Calu3 (cell line): Measurements from ENCODE around the gene VPS37D. TPM values are rescaled to one million over a fixed set of nuclear protein-coding genes. Genes with fewer than 3 reads are reported as not detected.
"Not testable (repeated sequence)": the region's sequence is repeated elsewhere in the genome, so short reads cannot be mapped to it uniquely, and the experiment has no call there.

Experiments
- Bru-seq: library from RNA; stranded (reverse); fragments of 400-500 nt; gene quantifications from one replicate; lab custom pipeline; 2021; lab: Mats Ljungman, UMichigan
- BruChase-seq, 2 experiments: library from RNA; stranded (reverse); fragments of 400-500 nt; gene quantifications; one replicate each; lab custom pipeline; 2021; lab: Mats Ljungman, UMichigan
- BruUV-seq: library from RNA; stranded (reverse); fragments of 400-500 nt; replicated peaks from 2 replicates; lab custom pipeline; 2021; lab: Mats Ljungman, UMichigan
- CTCF ChIA-PET: fragments of 300-600 bp; sonication (Branson Sonifier 250); formaldehyde crosslinking; loops from one replicate; lab custom pipeline; 2022; ENCODE audit warnings: antibody characterized with exemption; lab: Charles Lee
- DNase-seq: peaks from one replicate; pipeline ENCODE4 v3.0.0; 2022
- H3K27ac Mint-ChIP-seq: one replicate; pipeline ENCODE4 v1.8.0; 2022; ENCODE audit warnings: mixed read lengths; ENCODE audit not compliant: unreplicated experiment
- H3K27me3 Mint-ChIP-seq: one replicate; pipeline ENCODE4 v1.8.0; 2022; ENCODE audit warnings: mixed read lengths; ENCODE audit not compliant: unreplicated experiment
- H3K36me3 Mint-ChIP-seq: one replicate; pipeline ENCODE4 v1.8.0; 2022; ENCODE audit warnings: mild to moderate bottlenecking, moderate library complexity, mixed read lengths; ENCODE audit not compliant: insufficient read depth, unreplicated experiment
- H3K4me1 Mint-ChIP-seq: one replicate; pipeline ENCODE4 v1.8.0; 2022; ENCODE audit warnings: mild to moderate bottlenecking, low read depth, mixed read lengths; ENCODE audit not compliant: unreplicated experiment
- H3K4me3 Mint-ChIP-seq: one replicate; pipeline ENCODE4 v1.8.0; 2022; ENCODE audit warnings: mild to moderate bottlenecking, low read depth, moderate library complexity, mixed read lengths; ENCODE audit not compliant: unreplicated experiment
- H3K9me3 Mint-ChIP-seq: one replicate; pipeline ENCODE4 v1.8.0; 2022; ENCODE audit warnings: low read depth, mixed read lengths; ENCODE audit not compliant: unreplicated experiment
- CTCF ChIP-seq: fragments of 200-600 bp; IDR thresholded peaks from one replicate; pipeline ENCODE4 v1.8.0; 2022; ENCODE audit warnings: antibody characterized with exemption; ENCODE audit not compliant: unreplicated experiment
- intact Hi-C: fragments of 100-400 bp; cut with micrococcal nuclease; formaldehyde crosslinking; loops from one replicate; pipeline ENCODE4 v1.10.0; 2022; ENCODE audit not compliant: unreplicated experiment
- long read RNA-seq: library from polyadenylated mRNA; stranded (forward); transcript quantifications from one replicate; pipeline ENCODE4 v2.0.0, GENCODE V29; 2022
- total RNA-seq: library from RNA; stranded (reverse); gene quantifications from 2 replicates; pipeline ENCODE4 v1.2.3, GENCODE V29; 2022

The VPS37D gene, protein sequence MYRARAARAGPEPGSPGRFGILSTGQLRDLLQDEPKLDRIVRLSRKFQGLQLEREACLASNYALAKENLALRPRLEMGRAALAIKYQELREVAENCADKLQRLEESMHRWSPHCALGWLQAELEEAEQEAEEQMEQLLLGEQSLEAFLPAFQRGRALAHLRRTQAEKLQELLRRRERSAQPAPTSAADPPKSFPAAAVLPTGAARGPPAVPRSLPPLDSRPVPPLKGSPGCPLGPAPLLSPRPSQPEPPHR
- total RNA-seq (0.94 and 1.3 TPM in 2 replicates), Bru-seq, nascent RNA (not detected), BruChase-seq, experiment 1, labeled RNA remaining after a 6-hour chase (percentile 16 among the genes with signal in this experiment), BruChase-seq, experiment 2, labeled RNA remaining after a 2-hour chase (percentile 24 among the genes with signal in this experiment)
- long read RNA-seq, partial matches to known transcripts = 0 of 1 reads
- long read RNA-seq, other reads (novel, unspliced or antisense) = 0 of 1 reads

GRCh38 chr7:73667344-73668102 is at the start of gene VPS37D:
VPS37D (plus strand) TSS chr7:73667831; CDS start chr7:73667959, 128 bp downstream.
- BruUV-seq = no TSS peak
- peaks cover 3% of the 10 kb centered on the region for H3K9me3 Mint-ChIP-seq
- peaks cover 22% of the 10 kb centered on the region for H3K4me1 Mint-ChIP-seq
- no peaks in the 10 kb centered on the region for H3K27me3 Mint-ChIP-seq
- peak; percentile 67 for TF ChIP-seq CTCF
- H3K36me3 Mint-ChIP-seq = peaks cover 26% of the 10 kb centered on the region
- peak within 1 kb of the TSS; percentile 67 for H3K4me3 Mint-ChIP-seq
- peak; percentile 92 for DNase-seq
- H3K27ac Mint-ChIP-seq = no peak within 1 kb of the TSS
- CTCF ChIA-PET = interaction anchor here (0.6 to 1.3 kb wide), 2 partner anchors 61 to 221 kb away, joined by 3 read pairs; no protein-coding TSS in a partner anchor
- intact Hi-C loops = no loop called here

DNA sequence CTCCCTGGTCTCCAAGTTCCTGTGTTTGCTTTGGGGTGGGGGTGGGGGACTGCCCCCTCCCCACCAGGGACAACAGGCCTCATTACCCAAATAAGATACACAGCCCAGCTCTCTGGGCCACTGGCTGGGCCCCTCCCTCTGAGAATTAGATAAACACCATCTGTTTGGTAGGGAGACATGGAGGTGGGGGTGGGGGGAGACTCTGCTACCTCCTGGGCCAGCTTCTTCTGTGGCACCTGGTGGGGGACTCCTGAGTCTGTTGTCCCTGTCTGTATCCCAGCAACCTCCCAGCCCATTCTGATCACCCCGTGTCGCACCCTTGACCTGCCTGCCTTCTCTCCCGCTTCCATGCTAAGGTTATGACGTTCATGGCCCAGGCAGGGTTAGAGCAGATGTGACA is 49.1 kb upstream of the VPS37D start:
- intact Hi-C loops = no loop called here

GRCh38 chr7:73619394-73619793 is 48.2 kb upstream of the VPS37D start:
- CTCF ChIA-PET, H3K4me3 Mint-ChIP-seq, BruUV-seq, H3K9me3 Mint-ChIP-seq, H3K4me1 Mint-ChIP-seq, intact Hi-C loops, DNase-seq, H3K27ac Mint-ChIP-seq: not testable (repeated sequence)
- peaks cover 19% of the 10 kb centered on the region for H3K27me3 Mint-ChIP-seq
- peaks cover 15% of the 10 kb centered on the region for H3K36me3 Mint-ChIP-seq

More for the DNA sequence above, 49.1 kb upstream of the VPS37D start:
- DNase-seq = no peak
- CTCF ChIA-PET = no interaction called here
- H3K4me1 Mint-ChIP-seq = no peaks in the 10 kb centered on the region
- no peak for TF ChIP-seq CTCF
- peaks cover 6% of the 10 kb centered on the region for H3K36me3 Mint-ChIP-seq
- H3K27ac Mint-ChIP-seq = no peak overlapping the region
- peaks cover 12% of the 10 kb centered on the region for H3K27me3 Mint-ChIP-seq
- no peaks in the 10 kb centered on the region for H3K9me3 Mint-ChIP-seq
- H3K4me3 Mint-ChIP-seq = no peak overlapping the region
- BruUV-seq = no TSS peak

GRCh38 chr7:73621168-73622063 is 46.2 kb upstream of the VPS37D start:
- no peak for DNase-seq
- peaks cover 19% of the 10 kb centered on the region for H3K27me3 Mint-ChIP-seq
- CTCF ChIA-PET = interaction anchor here (0.6 to 1.1 kb wide), 3 partner anchors 23 to 52 kb away, joined by 4 to 9 read pairs (median 5); no protein-coding TSS in a partner anchor
- H3K9me3 Mint-ChIP-seq = no peaks in the 10 kb centered on the region
- H3K4me1 Mint-ChIP-seq = no peaks in the 10 kb centered on the region
- no peak overlapping the region for H3K27ac Mint-ChIP-seq
- H3K4me3 Mint-ChIP-seq = no peak overlapping the region
- peaks cover 15% of the 10 kb centered on the region for H3K36me3 Mint-ChIP-seq
- no TSS peak for BruUV-seq
- intact Hi-C loops = no loop called here
- TF ChIP-seq CTCF = no peak
